Body of pancreas (tissue), 4 donors: ENCODE results near the gene ATOSA.

ENCODE experiments used
- CTCF ChIP-seq, 7 experiments: fragments of 450-650 bp in 4 of 7; fragments of 200-600 bp in 3 of 7; sonication (generic) in 3 of 7; IDR thresholded peaks; one replicate each; pipeline ENCODE4 v1.5.1; 2016 to 2019; ENCODE audit warnings: antibody characterized with exemption in 7 of 7
- POLR2A ChIP-seq, 3 donors: fragments of 450-650 bp; IDR thresholded peaks; one replicate each; pipeline ENCODE4 v1.6.1; 2016; ENCODE audit warnings: antibody characterized with exemption in 3 of 3, mild to moderate bottlenecking in 2 of 3

- no peak for TF ChIP-seq CTCF (IDR thresholded peaks at IDR 0.05)
- TF ChIP-seq POLR2A (IDR thresholded peaks at IDR 0.05) = no peak
These were observed 16.0 kb upstream of the ATOSA start for GRCh38 chr15:52695154-52695553.
